TTC549 (cell line): ENCODE results near the gene HNF1B.

Experiments used
- FAIRE-seq: peaks from 2 replicates; lab custom pipeline; 2012; peaks lifted over from hg19 to GRCh38; lab: Jason Lieb, UNC

HNF1B gene

DNA sequence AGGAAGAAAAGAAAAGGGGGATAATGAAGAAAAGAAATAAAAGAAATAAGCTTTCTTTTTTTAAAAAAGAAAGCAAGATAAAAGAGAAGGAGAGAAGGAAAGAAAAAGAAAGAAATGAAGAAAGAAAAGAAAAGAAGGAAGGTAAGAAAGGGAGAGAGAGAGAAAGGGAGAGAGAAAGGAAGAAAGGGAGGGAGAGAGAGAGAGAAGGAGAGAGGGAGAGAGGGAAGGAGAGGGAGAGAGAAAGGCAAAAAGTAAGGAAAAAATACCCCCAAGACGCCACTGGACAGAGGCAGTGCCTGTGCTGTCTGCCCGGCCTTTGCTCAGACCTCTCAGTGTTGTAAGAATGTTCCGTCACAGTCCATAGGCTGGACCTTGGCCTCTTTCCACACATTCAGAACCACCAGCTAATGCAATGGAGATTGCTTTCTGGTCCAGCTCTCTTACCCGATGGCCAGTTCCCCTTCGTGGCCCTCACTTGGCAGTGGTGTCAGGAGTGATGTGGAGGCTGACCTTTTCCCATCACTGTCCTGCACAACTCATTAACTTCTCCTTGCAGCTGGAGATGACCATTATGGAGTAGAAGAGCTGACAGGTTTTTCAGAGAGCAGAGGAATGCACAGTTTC, 14.3 kb upstream of the HNF1B start:
- no peak for FAIRE-seq

GRCh38 chr17:37756051-37756450, 11.2 kb upstream of the HNF1B start:
- FAIRE-seq = no peak

DNA sequence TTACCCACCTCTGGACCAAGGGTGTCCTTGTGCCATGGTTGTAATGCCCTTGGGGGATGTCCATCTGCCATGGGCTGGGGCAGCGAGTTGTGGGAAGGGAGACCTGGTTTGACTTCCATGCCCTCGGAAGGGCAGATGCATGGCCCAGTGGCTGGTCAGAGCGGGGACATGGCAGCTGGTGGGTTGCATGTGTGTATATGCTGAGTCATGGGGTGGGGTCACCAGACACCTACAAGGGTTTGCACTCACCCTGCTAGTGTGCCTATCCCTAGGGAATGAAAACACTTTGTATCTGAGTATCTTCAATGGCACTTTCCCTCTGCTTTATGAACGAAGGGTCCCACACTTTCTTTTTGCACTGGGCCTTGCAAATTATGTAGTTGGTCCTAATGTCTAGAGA, 10.6 kb upstream of the HNF1B start:
- FAIRE-seq = no peak

GRCh38 chr17:37754363-37754762, 9.5 kb upstream of the HNF1B start:
- FAIRE-seq = no peak

- no peak for FAIRE-seq
These were observed 7.6 kb upstream of the HNF1B start for GRCh38 chr17:37752482-37752881.

DNA sequence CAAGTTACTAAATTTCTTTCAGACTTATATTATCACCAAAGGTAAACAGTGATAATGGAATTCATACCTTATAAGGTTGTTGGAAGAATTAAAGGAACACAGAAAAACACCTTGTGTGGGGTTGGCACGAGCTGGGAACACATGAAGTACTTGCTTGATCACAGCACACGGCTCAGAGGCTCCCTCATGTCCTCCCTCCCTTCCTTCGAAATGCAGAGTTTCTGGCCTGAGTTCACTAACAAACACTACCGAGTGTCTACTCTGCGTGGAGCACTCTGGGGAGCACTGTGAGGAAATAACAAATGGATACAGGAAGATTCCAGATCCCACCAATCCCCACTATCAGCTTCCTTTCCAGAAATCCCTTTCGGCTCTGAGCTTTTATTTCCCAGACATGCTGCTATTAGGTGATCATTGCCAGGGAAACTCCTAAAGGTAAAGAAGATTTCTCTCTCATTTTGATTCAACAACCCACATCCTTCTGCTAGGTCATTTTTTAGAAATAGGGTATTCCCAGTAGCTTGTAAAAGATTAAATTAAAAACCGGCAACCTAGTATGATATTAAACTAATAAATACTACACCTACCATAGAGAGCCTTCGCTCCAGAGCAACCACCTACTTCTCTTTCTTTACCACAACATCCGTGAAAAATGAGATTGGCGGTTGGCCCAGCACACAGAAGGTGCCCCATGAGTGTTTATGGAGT, 6.1 kb upstream of the HNF1B start:
- no peak for FAIRE-seq

DNA sequence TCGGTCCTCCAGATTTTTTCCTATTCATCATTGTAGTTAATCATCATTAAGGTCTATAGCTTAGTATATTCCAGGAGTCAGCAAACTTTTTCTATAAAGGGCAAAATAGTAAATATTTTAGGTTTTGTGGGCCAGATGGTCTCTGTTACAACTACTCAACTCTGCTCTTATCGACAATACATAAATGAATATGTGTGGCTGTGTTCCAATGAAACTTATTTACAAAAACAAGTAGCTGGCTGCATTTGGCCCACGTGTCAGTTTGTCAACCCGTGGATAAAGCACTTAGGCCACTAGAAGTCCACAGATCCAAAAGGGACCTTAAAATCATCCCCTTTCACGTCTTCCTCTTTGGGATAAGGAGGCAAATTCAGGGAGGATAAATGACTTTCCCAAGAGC, 5.4 kb upstream of the HNF1B start:
- no peak for FAIRE-seq

DNA sequence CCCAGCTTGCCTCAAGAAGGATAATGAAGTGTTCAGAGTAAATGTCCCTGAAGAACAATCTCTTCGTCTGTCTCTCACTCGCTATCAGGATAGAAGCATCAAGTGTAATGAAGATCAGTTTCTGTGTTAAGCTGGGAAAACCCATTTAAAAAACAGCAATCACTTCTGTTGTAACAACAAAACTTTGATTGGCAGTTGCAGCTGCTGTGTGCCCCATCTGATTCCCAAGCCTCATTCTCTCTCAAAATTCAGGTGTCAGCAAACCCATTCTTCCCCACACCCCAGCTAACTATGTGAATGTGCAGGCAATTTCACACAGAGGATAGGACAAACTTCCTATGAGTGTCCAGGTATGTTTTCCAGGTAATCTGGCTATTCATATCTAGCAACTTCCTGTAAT, 2.4 kb upstream of the HNF1B start:
- no peak for FAIRE-seq

DNA sequence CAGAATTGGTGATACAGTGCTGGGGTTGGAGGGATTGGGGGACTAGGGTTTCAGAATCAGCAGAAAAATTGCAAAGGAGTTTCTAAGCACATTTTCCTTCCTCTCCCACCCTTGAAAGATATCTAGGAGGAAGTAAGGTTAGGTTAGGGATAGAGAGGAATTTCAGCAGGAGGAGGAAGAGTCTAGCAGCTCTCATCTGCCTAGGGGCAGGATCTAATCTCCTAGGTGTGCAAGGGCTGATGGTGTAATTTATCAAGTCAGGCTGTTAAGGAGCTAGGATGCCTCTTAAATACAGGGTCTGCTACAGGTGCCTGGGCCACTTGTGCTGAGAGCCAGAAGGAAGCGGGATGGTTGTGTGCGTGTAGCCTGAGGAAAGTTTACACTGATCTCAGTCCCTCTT, 1.8 kb upstream of the HNF1B start:
- no peak for FAIRE-seq

DNA sequence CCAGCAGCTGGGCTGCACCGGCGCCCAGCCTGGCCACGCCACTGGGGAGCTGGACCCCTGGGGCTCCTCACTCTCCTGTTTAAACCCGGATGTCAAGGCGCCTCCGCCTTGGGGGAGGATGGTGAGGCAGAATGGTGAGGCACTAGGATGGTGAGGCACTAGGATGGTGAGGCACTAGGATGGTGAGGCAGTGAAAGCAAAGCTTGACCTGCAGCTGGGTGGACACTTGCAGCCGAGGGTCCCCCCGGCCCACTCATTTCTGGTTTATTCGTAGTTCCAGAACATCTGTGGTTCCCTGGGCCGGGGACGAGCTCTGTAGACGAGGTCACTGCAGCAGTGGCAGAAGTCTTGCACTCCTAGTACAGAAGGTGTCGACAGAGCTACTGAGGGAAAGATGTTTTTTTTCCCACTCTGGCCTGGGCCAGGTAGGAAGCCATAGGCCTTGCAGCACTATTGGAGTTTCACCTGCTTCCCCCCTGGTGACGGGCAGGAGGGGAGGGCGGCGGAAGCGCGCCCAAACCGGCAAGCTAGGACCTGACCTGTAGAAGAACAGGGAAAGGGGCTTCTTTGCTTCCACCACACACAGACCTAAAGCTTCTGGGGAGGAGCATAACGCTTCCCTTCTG, 1.1 kb upstream of the HNF1B start:
- no peak for FAIRE-seq

GRCh38 chr17:37744633-37744927, 279 bp downstream of the HNF1B start:
- FAIRE-seq = no peak

DNA sequence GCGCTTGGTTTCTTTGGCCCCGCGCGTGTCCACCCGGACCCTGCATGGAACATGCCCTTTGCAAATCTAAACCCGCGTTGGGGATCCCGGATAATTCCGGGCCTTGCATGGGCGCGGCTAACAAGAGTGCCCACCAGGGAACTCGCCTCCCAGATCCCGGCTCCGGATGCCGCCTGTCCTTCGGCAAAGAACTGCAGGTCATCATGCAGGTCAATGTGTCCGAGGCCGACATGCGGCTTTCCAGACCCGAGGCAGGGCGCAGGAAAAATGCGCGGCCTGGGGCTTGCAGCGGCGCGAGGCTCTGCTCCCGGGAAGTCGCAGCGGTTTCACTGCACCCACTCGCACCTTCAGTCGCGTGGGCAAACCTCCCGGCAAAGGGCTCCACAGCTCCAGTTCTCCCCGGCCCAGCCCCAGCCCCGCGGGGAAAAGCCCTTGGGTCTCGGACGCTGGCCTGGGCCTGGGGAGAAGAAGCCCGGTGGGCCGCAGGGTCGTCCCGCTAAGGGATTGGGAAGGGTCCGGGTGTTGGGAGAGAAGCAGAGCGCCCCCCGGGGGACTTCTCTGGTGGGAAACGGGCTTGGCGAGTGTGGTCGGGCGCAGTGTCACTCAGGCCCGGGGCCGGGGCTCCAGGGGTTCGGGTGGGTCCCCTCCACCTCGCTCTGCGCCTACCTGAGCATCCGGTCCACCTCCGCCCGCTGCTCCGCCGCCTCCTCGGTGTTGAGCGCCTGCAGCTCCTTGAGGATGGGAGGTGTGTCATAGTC, 805 bp downstream of the HNF1B start:
- FAIRE-seq = no peak

DNA sequence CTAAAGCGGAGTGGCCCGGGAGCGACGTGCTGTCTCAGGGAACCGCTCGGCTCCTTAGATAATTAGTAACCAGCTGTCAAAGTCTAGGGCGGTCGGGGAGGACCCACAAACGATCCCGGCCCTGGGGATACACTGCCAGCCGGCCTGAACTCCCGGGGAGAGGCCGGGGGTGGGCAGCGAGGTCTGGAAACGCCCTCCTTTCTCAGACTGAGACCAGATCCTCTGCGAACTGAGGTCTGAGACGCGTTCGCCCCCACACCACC, 1.3 kb downstream of the HNF1B start:
- FAIRE-seq = no peak

DNA sequence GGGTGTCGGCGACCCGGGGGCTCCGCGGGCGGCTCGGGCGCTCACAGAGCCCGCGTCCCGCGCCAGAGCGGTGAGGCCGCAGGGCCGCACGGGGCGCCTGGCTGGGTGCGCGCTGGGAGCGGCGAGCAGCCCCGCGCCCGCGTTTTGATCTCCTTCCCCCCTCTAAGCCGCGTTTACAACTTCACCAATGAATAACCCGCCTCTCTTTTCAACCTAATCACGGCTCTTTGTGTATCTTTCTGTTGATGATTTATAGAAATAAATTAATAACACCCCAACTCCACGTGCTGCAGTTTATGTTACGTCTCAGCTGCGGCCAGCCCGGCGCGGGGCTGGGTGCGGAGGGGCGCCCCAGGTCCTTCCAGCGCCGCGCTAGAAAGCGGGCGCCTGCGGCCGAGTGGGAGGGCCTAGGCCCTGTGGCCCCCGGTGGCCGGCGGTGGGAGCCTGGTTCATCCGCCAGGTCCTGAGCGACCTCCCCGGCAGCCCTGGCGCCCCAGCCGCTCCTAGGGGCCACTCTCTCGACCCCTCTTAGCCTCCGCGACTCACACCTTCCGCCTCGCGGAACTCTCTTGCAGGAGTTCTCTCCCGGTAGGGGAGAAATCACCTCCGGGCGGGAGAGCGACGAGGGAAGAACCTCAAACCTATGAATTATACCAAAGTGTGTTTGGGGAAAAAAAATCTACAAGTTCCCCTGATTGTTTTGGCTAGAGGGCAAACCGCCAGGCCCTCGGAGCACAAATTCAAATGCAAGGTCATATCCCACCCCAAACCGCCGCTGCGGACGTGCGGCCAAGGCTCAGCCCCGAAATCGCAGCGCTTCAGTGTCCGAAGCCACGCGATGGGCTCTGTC, 1.9 kb downstream of the HNF1B start:
- FAIRE-seq = no peak

- FAIRE-seq = no peak
These were observed 2.6 kb downstream of the HNF1B start for GRCh38 chr17:37742116-37742761.

GRCh38 chr17:37741341-37742115, 3.3 kb downstream of the HNF1B start:
- no peak for FAIRE-seq

DNA sequence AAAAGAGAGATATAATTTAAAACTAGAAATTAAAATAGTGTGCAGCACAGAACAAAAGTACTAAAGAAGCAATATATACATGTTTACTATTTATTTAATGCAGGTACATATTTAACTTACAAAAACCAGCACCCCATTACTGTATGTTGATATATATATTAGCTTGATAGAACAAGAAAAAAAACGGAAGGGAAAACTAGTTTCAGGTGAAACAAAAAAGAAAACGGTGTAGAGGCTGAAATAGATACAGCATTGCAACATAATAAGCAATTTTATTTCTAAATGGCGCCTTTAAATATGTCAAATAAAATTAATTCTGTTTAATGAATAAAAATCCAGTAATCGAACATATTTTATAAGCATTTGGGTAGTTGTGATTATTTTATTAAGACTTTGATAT, 3.9 kb downstream of the HNF1B start:
- no peak for FAIRE-seq

- FAIRE-seq = no peak
These were observed 6.9 kb downstream of the HNF1B start for GRCh38 chr17:37737971-37738370.

DNA sequence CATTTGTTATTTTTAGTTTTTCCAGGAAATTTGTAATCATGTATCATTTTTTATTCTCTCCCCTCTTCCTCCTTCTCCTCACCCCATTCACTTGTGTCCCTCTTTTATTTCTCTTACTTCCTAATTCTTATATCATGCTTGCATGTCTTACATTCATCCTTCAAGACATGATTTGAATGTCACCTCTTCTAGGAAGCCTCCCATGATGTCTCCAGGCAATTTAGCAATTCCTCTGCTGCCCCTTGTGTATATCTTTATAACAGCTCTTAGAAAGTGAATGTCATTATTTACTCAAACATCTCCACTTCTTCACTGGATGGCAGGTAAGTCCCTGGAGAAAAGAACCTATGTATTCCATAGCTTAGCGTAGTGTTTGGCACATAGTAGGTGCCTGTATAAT, 7.8 kb downstream of the HNF1B start:
- FAIRE-seq = no peak

DNA sequence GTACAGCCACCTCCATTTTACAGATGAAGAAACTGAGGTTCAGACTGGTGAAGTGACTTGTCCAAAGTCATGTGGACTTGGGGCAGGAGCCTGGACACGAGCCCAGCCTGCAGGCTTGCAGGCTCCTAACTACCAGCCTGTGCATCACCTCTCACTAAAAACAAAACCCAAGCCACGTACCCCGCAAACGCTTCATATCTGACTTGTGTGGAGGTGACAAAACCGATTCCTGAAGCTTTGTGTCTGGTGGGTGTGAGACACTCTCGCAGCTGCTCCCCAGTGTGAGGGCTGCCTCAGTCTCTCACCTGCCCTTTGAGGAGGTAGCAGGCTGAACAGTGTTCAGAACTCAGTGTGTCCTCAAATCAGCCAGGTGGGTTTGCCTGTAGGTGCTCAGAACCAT, 8.4 kb downstream of the HNF1B start:
- FAIRE-seq = no peak

- no peak for FAIRE-seq
These were observed 9.7 kb downstream of the HNF1B start for GRCh38 chr17:37735165-37735564.
